SH-SY5Y (cell line): Measurements from ENCODE around the gene HNRNPUL2.
A peak's percentile ranks its signal among the peaks of the same experiment; 100 is the strongest.

ENCODE experiments used
- GATA2 ChIP-seq: IDR thresholded peaks from 2 replicates; pipeline ENCODE4 v1.6.1; 2011; ENCODE audit warnings: mild to moderate bottlenecking, low read depth, low read length
- GATA3 ChIP-seq: IDR thresholded peaks from 2 replicates; pipeline ENCODE4 v1.6.1; 2011; ENCODE audit warnings: low read depth, mild to moderate bottlenecking, low read length, moderate library complexity

The HNRNPUL2 gene

DNA sequence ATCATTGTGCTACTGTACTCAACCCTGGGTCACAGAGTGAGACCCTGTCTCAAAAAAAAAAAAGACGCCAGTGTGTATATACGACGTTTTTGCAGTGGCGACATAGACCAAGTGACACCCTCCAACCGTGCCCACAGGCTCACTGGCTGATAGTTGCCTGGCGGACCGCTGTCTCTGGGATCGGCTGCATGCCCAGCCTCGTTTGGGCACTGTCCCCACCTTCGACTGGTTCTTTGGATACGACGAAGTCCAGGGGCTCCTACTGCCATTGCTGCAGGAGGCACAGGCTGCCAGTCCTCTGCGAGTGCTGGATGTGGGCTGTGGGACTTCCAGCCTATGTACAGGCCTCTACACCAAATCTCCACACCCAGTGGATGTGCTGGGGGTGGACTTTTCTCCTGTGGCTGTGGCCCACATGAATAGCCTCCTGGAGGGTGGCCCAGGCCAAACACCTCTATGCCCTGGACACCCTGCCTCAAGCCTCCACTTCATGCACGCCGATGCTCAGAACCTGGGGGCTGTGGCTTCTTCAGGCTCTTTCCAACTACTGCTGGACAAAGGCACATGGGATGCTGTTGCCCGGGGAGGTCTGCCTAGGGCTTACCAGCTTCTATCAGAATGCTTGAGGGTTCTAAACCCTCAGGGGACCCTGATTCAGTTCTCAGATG lies 60.9 kb downstream of the HNRNPUL2 start:
- TF ChIP-seq GATA3 (no peak), GATA2 (no peak)

DNA sequence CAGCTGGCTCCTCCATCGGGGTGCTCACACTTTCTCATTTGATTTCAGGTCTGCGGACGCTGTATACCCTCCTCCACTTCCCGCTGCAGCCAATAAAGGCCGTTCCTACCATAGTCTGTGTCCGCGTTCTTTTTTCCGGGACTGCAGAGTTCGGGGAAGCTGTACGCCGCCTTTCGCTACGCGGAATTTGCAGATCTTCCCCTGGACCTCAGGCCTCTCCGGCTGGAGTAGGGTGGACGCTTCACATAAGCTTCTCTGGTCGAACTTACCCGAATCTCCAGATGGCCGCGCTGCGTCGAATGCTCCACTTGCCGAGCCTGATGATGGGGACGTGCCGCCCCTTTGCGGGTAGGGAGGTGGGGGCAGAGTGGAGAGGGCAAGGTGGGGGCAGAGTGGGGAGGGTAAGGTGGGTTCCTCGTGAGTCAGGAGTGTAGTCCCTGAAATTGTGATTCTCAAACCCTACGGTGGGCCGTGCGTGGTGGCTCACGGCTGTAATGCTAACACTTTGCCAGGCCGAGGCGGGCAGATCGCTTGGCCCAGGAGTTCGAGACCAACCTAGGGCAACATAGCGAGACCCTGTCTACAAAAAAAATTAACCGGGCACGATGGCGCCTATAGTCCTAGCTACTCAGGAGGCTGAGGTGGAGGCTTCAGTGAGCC lies 61.5 kb downstream of the HNRNPUL2 start:
- no peak for TF ChIP-seq GATA2
- TF ChIP-seq GATA3, result no peak

DNA sequence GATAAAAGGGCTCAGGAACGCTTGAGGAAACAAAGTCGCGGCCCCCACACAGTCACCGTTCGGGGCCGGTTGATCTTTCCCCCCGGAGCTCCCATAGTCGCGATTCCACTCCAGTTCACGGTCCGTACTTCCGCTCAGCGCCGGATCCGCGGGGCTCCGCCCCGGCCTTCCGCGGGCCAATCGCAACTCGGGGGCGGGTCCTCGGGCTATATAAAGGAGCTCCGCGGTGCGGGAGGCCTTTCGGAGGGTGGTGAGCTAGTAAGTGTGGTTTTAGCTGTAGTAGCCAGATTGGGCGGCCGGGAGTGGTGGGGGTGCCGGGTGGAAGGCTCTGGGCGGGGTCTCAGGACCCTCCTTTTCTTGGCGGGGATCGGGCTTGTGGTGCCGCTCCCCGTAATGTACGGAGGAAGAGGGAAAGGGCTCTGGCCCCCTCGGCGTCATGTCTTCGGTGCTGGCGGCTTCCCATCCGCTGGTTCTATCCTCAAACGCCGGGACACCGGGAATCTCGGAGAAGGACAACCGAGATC lies 62.1 kb downstream of the HNRNPUL2 start, which contains the start of the genes C11orf98 and CSKMT:
C11orf98 (minus strand) TSS at position 136 of the 524 bp plus-strand sequence; CDS start at position 95, 41 bp downstream.
CSKMT (plus strand) TSS at position 238 of the 524 bp plus-strand sequence. CDS start 568 bp downstream, outside the sequence.
- TF ChIP-seq GATA2 (no peak), GATA3 (no peak)

DNA sequence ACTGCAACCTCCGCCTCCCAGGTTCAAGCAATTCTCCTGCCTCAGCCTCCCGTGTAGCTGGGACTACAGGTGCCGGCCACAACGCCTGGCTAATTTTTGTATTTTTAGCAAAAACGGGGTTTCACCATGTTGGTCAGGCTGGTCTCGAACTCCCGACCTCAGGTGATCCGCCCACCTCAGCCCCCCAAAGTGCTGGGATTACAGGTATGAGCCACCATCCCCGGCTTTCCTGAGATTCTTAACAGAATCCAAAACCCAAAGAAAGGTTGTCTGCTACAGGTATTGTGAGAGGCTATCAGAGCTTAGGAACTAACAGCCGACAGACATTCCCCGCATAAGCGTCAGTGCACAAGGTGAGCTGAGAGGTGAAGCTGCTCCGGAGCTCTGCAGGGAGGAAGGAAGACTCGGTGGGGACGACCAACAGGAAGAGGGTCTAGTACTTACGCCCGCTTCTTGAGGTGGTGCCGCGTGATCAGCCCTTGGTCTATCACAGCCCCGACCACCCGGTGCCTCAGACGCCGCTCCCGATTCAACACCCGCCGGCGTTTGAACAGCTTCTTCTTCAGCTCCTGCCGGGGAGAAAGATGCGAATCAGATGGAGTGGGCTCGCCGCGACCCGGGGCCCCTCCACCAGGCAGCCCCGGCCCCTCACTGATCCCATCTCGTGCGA lies 62.7 kb downstream of the HNRNPUL2 start:
- TF ChIP-seq GATA3, result no peak
- peak; percentile 30; the same call in 1 of the 2 replicates for TF ChIP-seq GATA2
